ENCODE results near the gene DOCK7. TPM values are rescaled to one million over a fixed set of nuclear protein-coding genes. Genes with fewer than 3 reads are reported as not detected.

DOCK7 gene
- 1 to 10 TPM; 1.6 to 2.5 TPM for total RNA-seq

- POLR2A ChIA-PET = no interaction called here
Observed at GRCh38 chr1:62687903-62688686, at the start of gene DOCK7. Gene DOCK7 (minus strand): TSS chr1:62688386. CDS start chr1:62688264, 122 bp downstream.

GRCh38 chr1:62735491-62736171 is 47.4 kb upstream of the DOCK7 start:
- Mint-ChIP-seq H3K9me3 (ENCODE audit: insufficient read depth) (no peaks in the 10 kb centered on the region), H3K27ac (no peak overlapping the region), H3K4me3 (no peak overlapping the region), H3K27me3 (ENCODE audit: low read depth) (peaks cover 6% of the 10 kb centered on the region), H3K4me1 (ENCODE audit: low read depth) (no peaks in the 10 kb centered on the region), H3K36me3 (ENCODE audit: low read depth) (no peaks in the 10 kb centered on the region)
- ChIA-PET CTCF (interaction anchor here (1.2 kb wide), 1 partner anchor 11 kb away, joined by 3 read pairs; no protein-coding TSS in a partner anchor), POLR2A (no interaction called here)
- ATAC-seq (no peak), DNase-seq (no peak)

More at GRCh38 chr1:62687903-62688686, at the start of gene DOCK7:
- ATAC-seq = peak; percentile 88
- peaks cover 10% of the 10 kb centered on the region for H3K27me3 Mint-ChIP-seq (ENCODE audit: low read depth)
- no peaks in the 10 kb centered on the region for H3K9me3 Mint-ChIP-seq (ENCODE audit: insufficient read depth)
- H3K36me3 Mint-ChIP-seq (ENCODE audit: low read depth) = no peaks in the 10 kb centered on the region
- peak within 1 kb of the TSS; percentile 48 for H3K27ac Mint-ChIP-seq
- CTCF ChIA-PET = no interaction called here
- H3K4me3 Mint-ChIP-seq = peak within 1 kb of the TSS; percentile 76
- peaks cover 11% of the 10 kb centered on the region for H3K4me1 Mint-ChIP-seq (ENCODE audit: low read depth)
- DNase-seq = peak; percentile 57

GRCh38 chr1:62732331-62732730 is 44.1 kb upstream of the DOCK7 start:
- ChIA-PET POLR2A (no interaction called here), CTCF (no interaction called here)
- Mint-ChIP-seq H3K4me3 (no peak overlapping the region), H3K36me3 (ENCODE audit: low read depth) (no peaks in the 10 kb centered on the region), H3K27me3 (ENCODE audit: low read depth) (peaks cover 6% of the 10 kb centered on the region), H3K27ac (no peak overlapping the region), H3K4me1 (ENCODE audit: low read depth) (no peaks in the 10 kb centered on the region), H3K9me3 (ENCODE audit: insufficient read depth) (no peaks in the 10 kb centered on the region)
- DNase-seq (no peak), ATAC-seq (no peak)

DNA sequence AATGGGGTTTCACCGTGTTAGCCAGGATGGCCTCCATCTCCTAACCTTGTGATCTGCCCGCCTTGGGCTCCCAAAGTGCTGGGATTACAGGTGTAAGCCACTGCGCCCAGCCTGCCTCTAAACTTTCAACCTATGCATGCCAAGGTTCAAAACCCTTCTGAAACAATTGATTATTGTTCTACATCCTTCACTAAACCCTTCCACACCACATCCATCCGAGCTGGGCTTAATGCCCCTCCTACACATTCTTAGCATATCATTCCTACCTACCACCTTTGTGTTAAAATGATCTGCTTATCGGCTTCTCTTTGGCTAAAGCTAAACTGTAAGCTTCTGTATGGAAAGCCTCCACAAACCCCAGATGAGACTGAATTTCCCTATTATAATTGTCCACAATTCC is 40.8 kb upstream of the DOCK7 start:
- H3K9me3 Mint-ChIP-seq (ENCODE audit: insufficient read depth) = no peaks in the 10 kb centered on the region
- DNase-seq (no peak), ATAC-seq (no peak)
- no peak overlapping the region for H3K4me3 Mint-ChIP-seq
- peaks cover 3% of the 10 kb centered on the region for H3K27me3 Mint-ChIP-seq (ENCODE audit: low read depth)
- no peaks in the 10 kb centered on the region for H3K4me1 Mint-ChIP-seq (ENCODE audit: low read depth)
- POLR2A ChIA-PET = no interaction called here
- no peaks in the 10 kb centered on the region for H3K36me3 Mint-ChIP-seq (ENCODE audit: low read depth)
- CTCF ChIA-PET = no interaction called here
- no peak overlapping the region for H3K27ac Mint-ChIP-seq

GRCh38 chr1:62727656-62728407 is 39.6 kb upstream of the DOCK7 start:
- no peaks in the 10 kb centered on the region for H3K4me1 Mint-ChIP-seq (ENCODE audit: low read depth)
- POLR2A ChIA-PET = no interaction called here
- H3K27ac Mint-ChIP-seq = no peak overlapping the region
- DNase-seq = no peak
- H3K36me3 Mint-ChIP-seq (ENCODE audit: low read depth) = no peaks in the 10 kb centered on the region
- peaks cover 5% of the 10 kb centered on the region for H3K27me3 Mint-ChIP-seq (ENCODE audit: low read depth)
- H3K9me3 Mint-ChIP-seq (ENCODE audit: insufficient read depth) = no peaks in the 10 kb centered on the region
- ATAC-seq = no peak
- CTCF ChIA-PET = no interaction called here
- H3K4me3 Mint-ChIP-seq = no peak overlapping the region

- H3K9me3 Mint-ChIP-seq (ENCODE audit: insufficient read depth) = no peaks in the 10 kb centered on the region
- POLR2A ChIA-PET = no interaction called here
- H3K4me1 Mint-ChIP-seq (ENCODE audit: low read depth) = no peaks in the 10 kb centered on the region
- peaks cover 5% of the 10 kb centered on the region for H3K27me3 Mint-ChIP-seq (ENCODE audit: low read depth)
- H3K36me3 Mint-ChIP-seq (ENCODE audit: low read depth) = no peaks in the 10 kb centered on the region
- H3K27ac Mint-ChIP-seq = no peak overlapping the region
- DNase-seq (no peak), ATAC-seq (no peak)
- H3K4me3 Mint-ChIP-seq = no peak overlapping the region
- CTCF ChIA-PET = no interaction called here
Observed at GRCh38 chr1:62726011-62726442, 37.8 kb upstream of the DOCK7 start.

GRCh38 chr1:62725255-62725654 is 37.1 kb upstream of the DOCK7 start:
- DNase-seq = no peak
- Mint-ChIP-seq H3K4me3 (no peak overlapping the region), H3K36me3 (ENCODE audit: low read depth) (no peaks in the 10 kb centered on the region), H3K27me3 (ENCODE audit: low read depth) (peaks cover 5% of the 10 kb centered on the region), H3K4me1 (ENCODE audit: low read depth) (no peaks in the 10 kb centered on the region), H3K9me3 (ENCODE audit: insufficient read depth) (no peaks in the 10 kb centered on the region), H3K27ac (no peak overlapping the region)
- ChIA-PET POLR2A (no interaction called here), CTCF (no interaction called here)
- ATAC-seq = no peak

- no peaks in the 10 kb centered on the region for H3K9me3 Mint-ChIP-seq (ENCODE audit: insufficient read depth)
- H3K27ac Mint-ChIP-seq = no peak overlapping the region
- DNase-seq (no peak), ATAC-seq (no peak)
- POLR2A ChIA-PET = interaction anchor here (0.6 kb wide), 1 partner anchor 192 kb away, joined by 3 read pairs; no protein-coding TSS in a partner anchor
- no peaks in the 10 kb centered on the region for H3K36me3 Mint-ChIP-seq (ENCODE audit: low read depth)
- CTCF ChIA-PET = interaction anchor here (0.7 kb wide), 1 partner anchor 548 kb away, joined by 3 read pairs; no protein-coding TSS in a partner anchor
- peaks cover 2% of the 10 kb centered on the region for H3K27me3 Mint-ChIP-seq (ENCODE audit: low read depth)
- H3K4me3 Mint-ChIP-seq = no peak overlapping the region
- no peaks in the 10 kb centered on the region for H3K4me1 Mint-ChIP-seq (ENCODE audit: low read depth)
Observed at GRCh38 chr1:62724430-62724829, 36.2 kb upstream of the DOCK7 start.

DNA sequence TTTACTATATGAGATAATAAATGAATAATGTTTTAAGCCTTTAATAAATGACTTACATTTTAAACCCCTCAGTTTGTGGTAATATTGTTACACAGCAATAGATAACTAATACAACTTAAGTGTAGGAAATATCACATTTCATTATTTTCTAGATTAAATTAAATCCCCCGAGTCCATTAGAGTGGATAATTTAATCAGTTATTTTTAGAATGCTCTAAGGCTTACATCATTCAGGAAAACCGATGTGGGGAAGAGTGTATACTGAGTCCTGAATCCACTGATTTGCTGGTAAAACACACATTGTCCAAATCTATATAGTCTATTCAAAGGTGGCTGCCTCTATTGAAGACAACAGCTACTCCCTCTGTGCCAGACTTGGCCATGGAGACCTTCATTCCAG is 35.7 kb upstream of the DOCK7 start:
- POLR2A ChIA-PET = interaction anchor here (0.6 kb wide), 1 partner anchor 191 kb away, joined by 3 read pairs; no protein-coding TSS in a partner anchor
- Mint-ChIP-seq H3K9me3 (ENCODE audit: insufficient read depth) (no peaks in the 10 kb centered on the region), H3K36me3 (ENCODE audit: low read depth) (no peaks in the 10 kb centered on the region), H3K27me3 (ENCODE audit: low read depth) (peaks cover 2% of the 10 kb centered on the region), H3K4me3 (no peak overlapping the region), H3K27ac (no peak overlapping the region), H3K4me1 (ENCODE audit: low read depth) (no peaks in the 10 kb centered on the region)
- DNase-seq = no peak
- CTCF ChIA-PET = interaction anchor here (0.7 kb wide), 1 partner anchor 548 kb away, joined by 3 read pairs; no protein-coding TSS in a partner anchor
- no peak for ATAC-seq

GRCh38 chr1:62722796-62723195 is 34.6 kb upstream of the DOCK7 start:
- DNase-seq = no peak
- no peaks in the 10 kb centered on the region for H3K36me3 Mint-ChIP-seq (ENCODE audit: low read depth)
- H3K27me3 Mint-ChIP-seq (ENCODE audit: low read depth) = peaks cover 2% of the 10 kb centered on the region
- ChIA-PET POLR2A (no interaction called here), CTCF (interaction anchor here (1.6 kb wide), 1 partner anchor 23 kb away, joined by 7 read pairs; no protein-coding TSS in a partner anchor)
- H3K27ac Mint-ChIP-seq = no peak overlapping the region
- no peak for ATAC-seq
- H3K4me3 Mint-ChIP-seq = no peak overlapping the region
- no peaks in the 10 kb centered on the region for H3K9me3 Mint-ChIP-seq (ENCODE audit: insufficient read depth)
- H3K4me1 Mint-ChIP-seq (ENCODE audit: low read depth) = no peaks in the 10 kb centered on the region

GRCh38 chr1:62720946-62721554 is 32.9 kb upstream of the DOCK7 start:
- CTCF ChIA-PET = no interaction called here
- POLR2A ChIA-PET = no interaction called here
- Mint-ChIP-seq H3K27ac (no peak overlapping the region), H3K4me1 (ENCODE audit: low read depth) (no peaks in the 10 kb centered on the region), H3K36me3 (ENCODE audit: low read depth) (no peaks in the 10 kb centered on the region), H3K9me3 (ENCODE audit: insufficient read depth) (no peaks in the 10 kb centered on the region), H3K4me3 (no peak overlapping the region), H3K27me3 (ENCODE audit: low read depth) (peaks cover 2% of the 10 kb centered on the region)
- DNase-seq (no peak), ATAC-seq (no peak)
